GM19240 (cell line): ENCODE data around the gene GPRC5B.
A peak's percentile ranks its signal among the peaks of the same experiment; 100 is the strongest.

Experiments
- DNase-seq: peaks from one replicate; pipeline ENCODE4 v3.0.0; 2011; ENCODE audit warnings: low spot score; ENCODE audit not compliant: insufficient read length

GPRC5B gene

DNA sequence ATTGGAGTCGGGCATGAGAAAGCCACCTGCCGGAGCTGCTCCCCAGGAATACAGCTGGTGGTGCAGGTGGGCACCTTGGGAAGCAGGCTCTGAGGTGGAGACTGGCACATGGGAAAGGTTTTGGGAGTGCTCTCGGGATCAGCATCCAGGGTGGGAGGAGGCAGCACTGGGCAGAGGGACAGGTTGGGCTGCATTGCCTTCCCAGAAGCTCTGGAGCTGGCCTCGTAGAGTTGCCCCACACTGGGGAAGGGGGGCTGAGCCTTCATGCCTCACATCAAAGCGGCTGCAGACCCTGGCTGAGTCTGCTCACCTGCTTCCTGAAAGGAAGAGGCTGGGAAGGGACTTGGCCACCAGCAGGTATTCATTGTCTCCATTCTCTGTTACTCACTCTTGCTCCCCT is 13.5 kb upstream of the GPRC5B start:
- no peak for DNase-seq

DNA sequence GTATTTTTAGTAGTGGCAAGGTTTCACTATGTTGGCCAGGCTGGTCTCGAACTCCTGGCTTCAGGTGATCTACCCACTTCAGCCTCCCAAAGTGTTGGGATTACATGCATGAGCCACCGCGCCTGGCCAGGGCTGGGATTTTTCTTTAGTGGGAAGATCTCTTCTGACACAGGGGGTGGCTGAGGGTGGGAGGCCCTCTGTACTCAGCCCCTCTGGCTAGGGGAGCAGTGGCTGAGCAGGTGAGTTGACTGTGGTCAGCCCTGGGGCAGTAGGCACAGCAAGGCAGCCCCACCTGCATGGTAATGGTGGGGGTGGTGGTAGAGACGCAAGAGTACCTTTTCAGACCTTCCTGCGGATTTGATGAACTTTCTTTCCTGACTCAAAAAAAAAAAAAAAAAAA is 12.3 kb upstream of the GPRC5B start:
- DNase-seq: no peak

GRCh38 chr16:19894586-19894985 is 9.9 kb upstream of the GPRC5B start:
- DNase-seq: no peak

DNA sequence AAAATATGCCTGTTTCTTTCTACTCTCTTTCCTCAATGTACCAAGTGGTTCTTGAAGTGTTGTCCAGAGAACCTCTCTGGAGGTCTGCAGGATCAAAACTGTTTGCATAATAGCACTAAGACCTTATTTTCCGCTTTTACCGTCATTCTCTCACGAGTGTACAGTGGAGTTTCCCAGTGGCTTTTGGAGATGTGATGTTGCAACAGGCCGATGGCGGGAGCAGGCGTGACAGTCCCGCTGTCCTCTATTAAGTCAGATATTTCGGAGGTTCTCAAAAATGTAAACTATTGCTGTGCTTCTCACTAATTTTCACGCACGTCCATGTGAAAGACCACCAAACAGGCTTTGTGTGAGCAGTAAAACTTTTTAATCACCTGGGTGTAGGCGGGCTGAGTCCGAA is 8.3 kb upstream of the GPRC5B start:
- no peak for DNase-seq

DNA sequence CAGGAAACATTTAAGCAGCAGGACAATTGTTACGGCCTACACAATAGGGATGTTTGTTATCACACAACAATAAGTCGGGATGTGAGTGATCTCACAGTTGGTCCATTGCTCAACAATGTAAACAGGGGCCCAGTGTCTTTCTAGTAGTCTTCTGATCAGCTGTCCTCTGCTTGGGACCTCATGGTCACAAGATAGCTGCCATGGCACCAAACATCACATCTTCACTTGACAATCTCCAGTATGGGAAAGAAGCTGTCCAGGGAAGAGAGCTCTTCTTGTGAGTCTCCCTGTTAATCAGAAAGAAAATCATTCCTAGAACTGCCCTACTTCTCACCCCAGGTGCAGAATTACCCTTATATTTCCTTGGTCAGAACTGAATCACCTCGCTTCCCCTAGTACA is 6.3 kb upstream of the GPRC5B start:
- DNase-seq: no peak

- no peak for DNase-seq
These were observed 4.2 kb upstream of the GPRC5B start for GRCh38 chr16:19888834-19889233.

DNA sequence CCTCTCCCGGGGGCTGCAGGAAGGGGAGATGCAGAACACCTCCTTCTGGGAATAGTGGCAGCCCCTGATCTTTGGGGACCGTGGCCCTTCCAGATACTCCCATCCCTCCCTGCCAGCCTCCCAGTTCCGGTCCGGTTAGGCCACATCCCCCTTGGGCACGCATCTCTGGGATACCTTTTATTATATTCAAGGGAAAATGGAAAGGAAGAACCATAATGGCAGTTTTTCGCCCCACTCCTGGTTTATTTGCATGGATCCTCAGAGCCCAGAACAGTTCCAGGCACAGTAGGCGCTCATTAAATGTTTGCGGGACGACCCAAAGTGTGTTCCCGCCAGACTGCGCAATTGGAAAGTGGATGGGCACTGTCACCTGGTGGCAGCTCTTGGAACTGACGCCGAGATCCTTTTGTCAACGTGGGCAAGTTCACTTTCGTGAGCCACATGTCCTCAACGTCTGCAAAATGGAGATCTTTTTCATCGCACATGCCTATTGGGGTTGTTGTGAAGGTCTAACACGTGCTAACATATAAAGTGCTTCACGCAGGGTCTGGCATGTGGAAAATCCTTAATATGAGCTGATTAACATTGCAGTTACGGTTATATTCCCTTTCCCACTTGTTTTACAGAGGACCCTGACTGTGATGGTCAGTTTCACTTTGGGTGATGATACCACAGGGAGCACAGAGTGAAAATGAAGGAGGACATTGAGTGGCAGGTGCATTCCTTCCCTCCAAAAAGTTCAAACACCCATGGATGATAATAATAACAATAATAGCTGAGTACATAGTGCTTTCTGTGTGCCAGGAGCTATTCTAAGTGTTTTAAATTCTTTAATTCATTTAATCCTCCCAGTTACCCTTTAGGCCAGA is 1.7 kb upstream of the GPRC5B start:
- DNase-seq: peak; percentile 60

GRCh38 chr16:19885451-19886072 is 914 bp upstream of the GPRC5B start:
- DNase-seq: no peak

DNA sequence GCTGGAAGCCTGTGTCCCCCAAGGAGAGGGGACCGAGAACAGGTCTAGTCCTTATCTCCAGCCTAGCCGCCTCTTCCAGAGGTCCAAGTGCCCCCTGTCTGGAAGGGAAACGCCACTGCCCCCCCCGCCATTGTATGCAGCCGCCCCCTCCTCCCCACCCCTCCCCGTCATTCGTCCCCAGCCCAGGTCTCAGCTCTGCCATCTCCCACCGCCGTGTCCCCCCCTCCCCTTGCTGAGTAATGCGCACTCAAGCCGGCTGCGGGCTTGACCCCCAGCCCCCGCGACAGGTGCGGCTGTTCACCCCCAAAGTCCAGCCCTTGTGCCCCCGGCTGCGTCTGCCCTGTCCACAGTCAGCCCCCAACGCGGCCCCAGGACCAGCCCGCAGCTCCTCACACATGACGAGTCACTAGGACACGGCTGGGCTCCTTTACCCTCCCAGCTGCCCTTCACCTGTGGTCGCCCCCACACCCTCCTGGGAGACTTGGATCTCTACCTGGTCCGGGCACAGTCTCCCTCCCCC is 622 bp downstream of the GPRC5B start:
- no peak for DNase-seq

- no peak for DNase-seq
These were observed 1.2 kb downstream of the GPRC5B start for GRCh38 chr16:19883296-19883965.

- DNase-seq: no peak
These were observed 2.0 kb downstream of the GPRC5B start for GRCh38 chr16:19882646-19883045.

DNA sequence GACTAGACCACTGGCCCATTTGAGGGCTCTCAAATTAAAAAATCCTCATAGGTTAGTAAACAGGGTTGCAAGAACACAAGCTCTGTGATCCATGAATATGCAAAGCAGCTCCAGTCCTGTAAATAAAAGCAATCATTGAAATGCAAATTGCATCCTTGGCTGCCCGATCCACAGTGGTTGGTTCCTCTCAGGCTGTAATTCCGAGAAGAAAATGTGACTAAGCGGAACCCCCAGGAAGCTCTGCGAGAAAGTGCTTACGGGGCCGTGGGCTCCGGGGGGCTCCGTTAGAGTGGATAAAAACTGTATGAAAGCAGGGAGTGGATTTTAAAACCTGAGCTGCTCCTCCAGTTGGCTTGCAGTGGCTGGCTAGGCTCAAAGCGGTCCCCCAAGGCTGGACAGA is 2.5 kb downstream of the GPRC5B start:
- no peak for DNase-seq

DNA sequence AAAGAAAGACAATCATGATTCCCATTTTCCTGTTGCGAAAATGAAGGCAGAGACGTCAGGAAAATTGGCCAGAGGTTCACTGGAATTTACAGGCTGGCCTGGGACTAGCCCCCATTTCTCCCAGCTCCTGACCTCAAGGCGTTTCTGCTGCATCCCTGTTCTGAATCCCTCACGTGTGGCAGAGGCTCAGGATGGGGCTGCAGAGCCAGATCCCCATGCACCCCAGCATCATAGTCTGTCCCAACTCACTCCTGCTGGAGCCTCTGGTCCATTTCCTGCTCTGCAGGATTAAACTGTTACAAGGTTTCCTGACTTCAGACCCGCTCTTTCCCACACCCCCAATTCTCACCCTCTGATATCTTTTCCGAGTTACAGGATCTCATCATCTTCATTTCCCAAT is 2.9 kb downstream of the GPRC5B start:
- no peak for DNase-seq

DNA sequence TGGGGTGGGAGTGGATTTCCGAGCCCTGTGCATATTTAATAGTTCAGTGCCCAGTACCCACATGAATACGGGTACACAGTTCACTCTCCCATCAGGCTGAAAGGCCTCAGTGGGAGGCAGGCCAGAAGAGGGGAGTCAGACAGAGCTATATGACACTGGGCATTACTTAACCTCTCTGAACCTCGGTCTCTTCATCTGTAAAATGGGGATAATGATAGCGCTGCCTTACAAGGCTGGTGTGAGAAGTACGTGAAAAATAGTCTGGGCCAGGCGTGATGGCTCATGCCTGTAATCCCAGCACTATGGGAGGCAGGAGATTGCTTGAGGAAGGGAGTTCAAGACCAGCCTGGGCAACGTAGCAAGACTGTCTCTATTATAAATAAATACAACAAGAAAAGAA is 3.6 kb downstream of the GPRC5B start:
- no peak for DNase-seq

- no peak for DNase-seq
These were observed 5.3 kb downstream of the GPRC5B start for GRCh38 chr16:19879241-19879792.

GRCh38 chr16:19878757-19879156 is 5.9 kb downstream of the GPRC5B start:
- DNase-seq: no peak

GRCh38 chr16:19876501-19877059 is 8.1 kb downstream of the GPRC5B start:
- DNase-seq: no peak

DNA sequence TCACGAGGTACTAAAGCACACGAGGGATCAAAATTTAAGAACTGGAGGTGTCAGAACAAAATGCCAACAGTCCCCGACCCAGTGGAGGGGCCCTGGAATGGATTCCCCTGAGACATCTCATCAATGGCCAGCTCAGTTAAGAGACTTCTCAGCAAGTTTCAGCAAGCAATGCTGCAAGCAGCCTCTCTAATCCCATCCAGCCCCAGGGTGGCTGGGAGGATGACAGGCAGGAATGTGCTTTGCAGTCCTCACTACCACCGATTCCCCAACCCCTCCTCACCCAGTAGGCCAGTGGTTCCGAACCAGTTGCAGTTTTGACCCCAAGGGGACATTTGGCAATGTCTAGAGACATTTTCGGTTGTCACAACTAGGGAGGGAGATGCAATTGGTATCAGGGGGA is 8.7 kb downstream of the GPRC5B start:
- no peak for DNase-seq

DNA sequence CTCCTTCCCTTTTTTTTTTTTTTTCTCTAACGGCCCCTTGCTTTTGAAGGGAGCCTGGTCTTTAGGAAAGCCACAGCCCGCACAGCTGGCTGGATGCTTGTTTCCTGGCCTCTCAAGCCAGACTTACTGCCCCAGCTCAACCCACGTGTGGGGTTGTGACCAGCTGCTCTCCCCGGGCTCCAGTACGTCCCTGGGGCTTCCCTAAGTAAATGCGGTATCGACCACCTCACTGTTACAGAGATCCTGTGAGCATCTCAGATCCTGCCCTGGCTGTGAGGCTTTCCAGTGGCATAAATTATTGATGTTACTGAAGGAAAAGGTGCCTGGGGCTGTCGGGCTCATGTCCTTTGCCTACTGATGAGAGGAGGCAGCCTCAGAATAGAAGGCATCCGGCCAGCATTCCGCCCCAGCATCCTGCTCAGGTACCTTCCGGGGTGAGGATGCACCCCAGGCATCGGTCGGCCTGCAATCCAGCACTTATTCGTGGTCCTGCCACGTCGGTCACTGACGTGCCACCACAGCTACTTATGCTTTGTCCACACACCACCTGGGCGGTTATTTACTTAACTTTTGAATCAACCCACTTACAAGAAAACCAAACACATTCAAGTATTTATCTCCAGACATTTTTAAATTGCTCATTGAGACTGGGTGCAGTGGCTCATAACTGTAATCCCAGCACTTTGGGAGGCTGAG is 9.6 kb downstream of the GPRC5B start:
- DNase-seq: no peak

GRCh38 chr16:19874026-19874425 is 10.6 kb downstream of the GPRC5B start:
- no peak for DNase-seq

DNA sequence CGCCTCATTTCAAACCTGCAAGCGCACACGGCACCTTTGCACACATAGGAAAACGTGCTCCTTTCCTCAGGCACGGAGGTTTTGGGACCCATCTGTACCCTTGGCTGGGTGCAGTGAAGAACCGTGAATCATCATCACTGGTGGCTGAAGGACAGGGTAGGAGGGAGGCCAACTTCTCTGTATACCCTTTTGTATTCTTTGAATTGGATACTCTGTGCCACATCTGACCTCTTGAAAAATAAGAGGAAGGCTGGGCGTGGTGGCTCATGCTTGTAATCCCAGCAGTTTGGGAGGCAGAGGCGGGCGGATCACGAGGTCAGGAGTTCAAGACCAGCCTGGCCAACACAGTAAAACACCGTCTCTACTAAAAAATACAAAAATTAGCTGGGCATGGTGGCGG is 11.7 kb downstream of the GPRC5B start:
- no peak for DNase-seq
